GM12872 (cell line): Measurements from ENCODE around the gene TMIGD1.

Source experiments
- TF ChIP-seq, protein P1 (sequence below): IDR thresholded peaks from 3 replicates; pipeline ENCODE4 v1.5.1; 2011; ENCODE audit warnings: low read depth, mild to moderate bottlenecking, low read length, moderate library complexity; ENCODE audit not compliant: insufficient read depth

TMIGD1 gene, protein sequence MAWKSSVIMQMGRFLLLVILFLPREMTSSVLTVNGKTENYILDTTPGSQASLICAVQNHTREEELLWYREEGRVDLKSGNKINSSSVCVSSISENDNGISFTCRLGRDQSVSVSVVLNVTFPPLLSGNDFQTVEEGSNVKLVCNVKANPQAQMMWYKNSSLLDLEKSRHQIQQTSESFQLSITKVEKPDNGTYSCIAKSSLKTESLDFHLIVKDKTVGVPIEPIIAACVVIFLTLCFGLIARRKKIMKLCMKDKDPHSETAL

DNA sequence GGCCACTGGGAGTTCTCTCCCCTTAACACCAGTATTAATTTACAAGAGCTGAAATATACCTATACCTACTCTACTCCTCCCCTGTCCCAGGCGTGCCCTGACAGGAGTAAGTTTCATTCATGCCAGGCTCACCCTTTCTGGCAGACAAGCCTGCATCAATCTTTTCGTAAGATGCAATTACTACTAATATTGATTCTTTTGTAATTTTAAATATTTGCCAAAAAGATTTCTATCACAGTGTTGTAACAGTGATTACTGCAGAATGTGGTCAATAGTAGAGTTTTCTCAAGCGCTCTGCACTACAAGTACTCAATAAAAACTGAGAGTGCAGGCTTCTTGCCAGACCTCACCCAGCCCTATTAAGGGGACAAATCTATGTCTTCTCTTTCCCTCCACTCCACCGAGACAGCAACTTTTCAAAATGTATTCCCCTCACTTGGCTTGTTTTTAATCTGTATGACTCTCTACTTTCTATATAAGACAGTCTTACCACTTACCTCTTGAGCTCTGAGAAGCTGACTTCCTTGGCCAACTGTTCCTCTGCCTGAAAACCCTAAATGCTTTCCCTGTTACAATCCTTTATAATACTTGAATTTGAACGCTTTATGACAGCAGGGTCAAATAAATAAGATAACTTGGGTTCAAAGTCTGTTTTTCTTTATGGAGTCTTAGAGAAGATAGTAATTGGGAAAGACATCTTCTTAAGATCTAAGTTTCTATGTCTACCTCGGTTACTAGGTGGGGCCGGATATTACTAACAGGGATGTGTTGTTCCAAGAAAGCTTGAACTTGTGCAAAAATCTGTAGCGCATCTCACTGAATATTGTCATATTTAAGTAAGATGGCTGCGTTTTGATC lies at the start of gene TMIGD1:
TMIGD1 (minus strand) TSS at position 555 of the 858 bp plus-strand sequence. CDS start 1,924 bp downstream, outside the sequence.
- TF ChIP-seq, protein P1, sequence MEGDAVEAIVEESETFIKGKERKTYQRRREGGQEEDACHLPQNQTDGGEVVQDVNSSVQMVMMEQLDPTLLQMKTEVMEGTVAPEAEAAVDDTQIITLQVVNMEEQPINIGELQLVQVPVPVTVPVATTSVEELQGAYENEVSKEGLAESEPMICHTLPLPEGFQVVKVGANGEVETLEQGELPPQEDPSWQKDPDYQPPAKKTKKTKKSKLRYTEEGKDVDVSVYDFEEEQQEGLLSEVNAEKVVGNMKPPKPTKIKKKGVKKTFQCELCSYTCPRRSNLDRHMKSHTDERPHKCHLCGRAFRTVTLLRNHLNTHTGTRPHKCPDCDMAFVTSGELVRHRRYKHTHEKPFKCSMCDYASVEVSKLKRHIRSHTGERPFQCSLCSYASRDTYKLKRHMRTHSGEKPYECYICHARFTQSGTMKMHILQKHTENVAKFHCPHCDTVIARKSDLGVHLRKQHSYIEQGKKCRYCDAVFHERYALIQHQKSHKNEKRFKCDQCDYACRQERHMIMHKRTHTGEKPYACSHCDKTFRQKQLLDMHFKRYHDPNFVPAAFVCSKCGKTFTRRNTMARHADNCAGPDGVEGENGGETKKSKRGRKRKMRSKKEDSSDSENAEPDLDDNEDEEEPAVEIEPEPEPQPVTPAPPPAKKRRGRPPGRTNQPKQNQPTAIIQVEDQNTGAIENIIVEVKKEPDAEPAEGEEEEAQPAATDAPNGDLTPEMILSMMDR: no peak

DNA sequence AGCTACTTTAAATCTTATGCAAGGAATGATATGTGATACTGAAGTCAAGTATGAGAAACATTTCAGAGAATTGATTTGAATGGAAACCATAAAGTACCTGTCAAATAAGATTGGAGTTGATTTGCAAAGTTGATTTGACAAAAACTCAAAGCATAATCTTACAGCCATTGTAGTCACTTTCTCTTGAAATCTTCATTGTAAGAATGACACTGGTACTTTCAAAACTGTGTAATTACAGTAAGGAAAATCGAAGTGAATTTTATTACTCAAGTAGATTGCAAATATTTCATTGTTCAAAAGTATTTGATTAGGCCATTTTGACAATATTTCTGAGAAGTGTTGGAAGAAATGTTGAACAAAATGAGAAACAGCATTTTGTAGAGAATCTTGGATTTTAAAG lies 48.5 kb upstream of the TMIGD1 start:
- TF ChIP-seq, protein P1: no peak

DNA sequence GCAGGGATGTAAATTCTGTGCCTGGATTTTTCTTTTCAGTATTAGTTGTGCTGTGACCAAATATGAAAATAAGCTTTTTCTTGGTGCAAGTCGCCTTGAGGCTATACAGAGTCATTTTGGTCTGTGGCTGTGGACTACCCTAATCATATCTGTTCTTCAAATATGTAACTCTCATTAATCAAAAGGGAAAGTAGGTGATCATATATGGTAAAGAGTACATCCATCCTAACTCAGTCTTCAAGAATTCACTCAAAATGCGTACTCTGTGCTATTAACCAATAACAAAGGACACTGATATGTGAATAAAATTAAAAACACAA lies 47.4 kb upstream of the TMIGD1 start:
- TF ChIP-seq, protein P1: no peak

DNA sequence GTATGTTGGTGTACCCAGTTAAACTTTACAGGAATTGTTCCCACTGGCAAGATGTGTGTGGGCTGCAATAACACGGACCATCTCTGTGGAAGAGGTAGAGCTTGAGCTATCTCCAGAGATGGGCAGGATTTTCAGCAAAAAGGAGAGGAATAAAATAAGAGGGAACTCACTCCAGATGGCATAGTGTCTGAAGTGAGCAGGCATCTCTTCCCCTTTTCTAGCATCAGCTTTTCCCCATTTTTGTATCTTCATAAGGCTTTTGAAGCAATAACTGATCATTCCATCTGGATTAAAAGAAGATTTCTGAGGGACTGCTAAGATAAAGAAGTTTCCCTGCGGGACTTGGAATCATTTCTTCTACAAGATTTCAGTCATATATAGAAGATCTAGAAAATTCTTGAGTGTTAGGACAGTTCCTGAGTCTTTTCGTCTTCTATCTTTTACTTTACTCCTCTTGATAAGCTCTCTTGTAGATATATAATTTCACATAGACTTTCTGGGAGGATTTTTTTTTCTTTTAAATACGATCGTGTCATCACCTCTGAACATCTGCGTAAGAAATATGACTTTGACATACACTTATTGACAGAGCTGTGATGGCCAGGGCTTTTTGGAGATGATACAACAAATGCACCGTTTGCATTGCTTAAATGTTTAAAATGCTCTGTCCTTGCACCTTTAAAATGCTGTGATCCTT lies 46.9 kb upstream of the TMIGD1 start:
- TF ChIP-seq, protein P1: no peak

DNA sequence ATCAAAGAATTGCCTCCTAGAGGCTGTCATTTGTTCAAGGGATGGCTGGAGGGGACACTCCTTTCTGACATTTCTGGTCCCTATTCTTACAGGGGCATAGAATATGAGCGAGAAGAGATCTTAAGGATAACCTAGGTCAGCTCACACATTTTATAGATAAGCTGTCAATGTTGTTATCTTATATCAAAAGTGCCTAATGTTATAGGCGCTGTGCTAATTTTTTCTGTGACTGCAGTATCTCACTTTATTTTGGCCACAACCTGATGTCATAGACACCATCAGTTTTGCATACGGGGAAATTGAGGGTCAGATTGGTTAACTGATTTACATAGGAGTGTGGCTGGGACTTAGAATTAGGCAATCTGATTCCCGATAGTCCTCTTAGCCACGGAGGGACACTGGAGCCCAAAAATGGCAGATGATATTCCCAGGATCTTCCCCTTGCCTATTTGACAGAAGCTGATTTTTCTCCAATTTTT lies 46.1 kb upstream of the TMIGD1 start:
- TF ChIP-seq, protein P1: no peak

DNA sequence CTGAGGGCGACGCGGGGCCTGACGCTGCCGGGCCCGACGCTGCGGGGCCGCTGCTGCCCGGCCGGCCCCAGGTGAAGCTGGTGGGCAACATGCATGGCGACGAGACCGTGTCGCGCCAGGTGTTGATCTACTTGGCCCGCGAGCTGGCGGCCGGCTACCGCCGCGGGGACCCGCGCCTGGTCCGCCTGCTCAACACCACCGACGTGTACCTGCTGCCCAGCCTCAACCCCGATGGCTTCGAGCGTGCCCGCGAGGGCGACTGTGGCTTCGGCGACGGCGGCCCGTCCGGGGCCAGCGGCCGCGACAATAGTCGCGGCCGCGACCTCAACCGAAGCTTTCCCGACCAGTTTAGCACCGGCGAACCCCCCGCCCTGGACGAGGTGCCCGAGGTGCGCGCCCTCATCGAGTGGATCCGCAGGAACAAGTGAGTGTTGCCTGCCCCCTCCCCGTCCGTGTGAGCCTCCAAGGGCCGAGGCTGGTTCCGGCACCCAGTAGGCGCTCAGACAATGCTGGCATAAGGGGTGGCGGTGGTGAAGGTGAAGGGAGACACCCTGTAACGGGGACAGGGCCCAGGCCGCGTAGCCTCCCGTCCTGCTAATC lies 45.5 kb upstream of the TMIGD1 start:
- TF ChIP-seq, protein P1: no peak

DNA sequence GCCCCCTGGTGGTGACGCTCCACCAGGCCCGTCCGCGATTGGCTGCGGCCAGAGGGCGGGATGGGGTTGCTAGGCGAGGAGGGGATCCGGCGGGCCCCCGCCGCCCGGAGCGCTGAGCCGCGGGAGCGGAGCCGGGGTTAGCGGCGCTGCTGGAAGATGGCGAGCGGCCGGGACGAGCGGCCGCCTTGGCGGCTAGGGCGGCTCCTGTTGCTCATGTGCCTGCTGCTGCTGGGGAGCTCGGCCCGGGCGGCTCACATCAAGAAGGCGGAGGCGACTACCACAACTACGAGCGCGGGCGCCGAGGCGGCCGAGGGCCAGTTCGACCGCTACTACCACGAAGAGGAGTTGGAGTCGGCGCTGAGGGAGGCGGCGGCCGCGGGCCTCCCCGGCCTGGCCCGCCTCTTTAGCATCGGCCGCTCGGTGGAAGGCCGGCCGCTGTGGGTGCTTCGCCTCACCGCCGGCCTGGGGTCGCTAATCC lies 45.0 kb upstream of the TMIGD1 start, which contains the start of gene CPD:
CPD (plus strand) TSS at position 103 of the 478 bp plus-strand sequence; CDS start at position 157, 54 bp downstream.
- TF ChIP-seq, protein P1: no peak
